Hematopoietic multipotent progenitor cell treated with erythropoietin and hydrocortisone succinate and interleukin-3 and kit ligand, for 15 days (in vitro differentiated cells): ENCODE measurements around the gene MEIOC.
"Not testable (repeated sequence)": the region's sequence is repeated elsewhere in the genome, so short reads cannot be mapped to it uniquely, and the experiment has no call there.

Experiments
- DNase-seq: peaks from one replicate; pipeline ENCODE4 v3.0.0-alpha.2; 2015; ENCODE audit warnings: low spot score

The MEIOC gene

DNA sequence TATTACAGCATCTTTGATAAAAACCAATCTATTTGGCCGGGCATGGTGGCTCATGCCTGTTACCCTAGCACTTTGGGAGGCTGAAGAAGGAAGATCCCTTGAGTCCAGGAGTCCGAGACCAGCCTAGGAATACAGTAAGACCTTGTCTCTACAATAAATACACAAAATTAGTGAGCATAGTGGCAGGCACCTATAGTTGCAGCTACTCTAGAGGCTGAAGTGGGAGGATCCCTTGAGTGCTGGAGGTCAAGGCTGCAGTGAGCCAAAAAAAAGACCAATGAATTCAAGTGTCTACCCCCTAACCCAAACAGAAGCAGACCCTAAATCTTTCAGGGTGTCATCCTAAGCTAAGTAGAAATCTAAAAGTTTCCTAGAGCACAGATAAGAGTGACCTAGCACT, 7.3 kb upstream of the MEIOC start:
- DNase-seq: no peak

DNA sequence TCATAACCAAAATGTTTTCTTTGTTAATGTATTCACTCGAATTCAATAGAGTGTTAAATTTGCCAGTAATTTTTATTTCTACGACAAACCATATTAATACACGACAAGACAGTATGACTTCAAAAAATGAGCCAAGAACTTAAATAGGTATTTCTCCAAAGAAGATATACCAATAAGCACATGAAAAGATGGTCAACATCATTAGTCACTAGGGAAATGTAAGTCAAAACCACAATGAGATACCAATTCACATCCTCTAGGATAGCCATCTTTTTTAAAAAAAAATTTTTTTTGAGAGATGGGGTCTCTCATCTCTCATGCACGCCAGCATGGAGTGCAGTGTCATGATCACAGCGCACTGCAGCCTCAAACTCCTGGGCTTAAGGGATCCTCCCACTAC, 5.0 kb upstream of the MEIOC start:
- no peak for DNase-seq

DNA sequence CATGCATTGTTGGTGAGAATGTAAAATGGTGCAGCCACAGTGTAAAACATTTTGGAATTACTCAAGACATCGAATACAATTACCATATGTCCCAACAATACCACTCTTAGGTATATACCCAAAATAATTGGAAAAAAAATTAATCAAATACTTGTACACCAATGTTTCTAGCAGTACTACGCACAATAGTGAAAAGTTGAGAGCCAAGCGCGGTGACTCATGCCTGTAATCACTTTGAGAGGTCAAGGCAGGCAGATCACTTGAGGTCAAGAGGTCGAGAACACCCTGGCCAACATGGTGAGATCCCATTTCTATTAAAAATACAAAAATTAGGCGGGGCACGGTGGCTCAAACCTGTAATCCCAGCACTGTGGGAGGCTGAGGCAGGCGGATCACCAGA, 3.5 kb upstream of the MEIOC start:
- DNase-seq: no peak

DNA sequence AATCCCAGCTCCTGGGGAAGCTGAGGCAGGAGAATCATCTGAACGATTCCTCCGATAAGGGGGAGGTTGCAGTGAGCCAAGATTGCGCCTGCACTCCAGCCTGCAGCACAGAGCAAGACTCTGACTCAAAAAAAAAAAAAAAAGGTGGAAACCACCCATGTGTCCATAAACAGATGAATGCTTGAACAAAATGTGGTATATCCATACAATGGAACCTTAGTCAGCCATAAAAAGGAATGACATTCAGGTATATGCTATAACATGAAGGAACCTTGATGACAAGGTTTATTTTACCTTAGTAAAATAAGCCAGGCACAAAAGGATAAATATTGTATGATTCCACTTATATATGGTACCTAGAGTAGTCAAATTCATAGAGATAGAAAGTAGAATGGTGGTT, 2.9 kb upstream of the MEIOC start:
- DNase-seq: no peak

DNA sequence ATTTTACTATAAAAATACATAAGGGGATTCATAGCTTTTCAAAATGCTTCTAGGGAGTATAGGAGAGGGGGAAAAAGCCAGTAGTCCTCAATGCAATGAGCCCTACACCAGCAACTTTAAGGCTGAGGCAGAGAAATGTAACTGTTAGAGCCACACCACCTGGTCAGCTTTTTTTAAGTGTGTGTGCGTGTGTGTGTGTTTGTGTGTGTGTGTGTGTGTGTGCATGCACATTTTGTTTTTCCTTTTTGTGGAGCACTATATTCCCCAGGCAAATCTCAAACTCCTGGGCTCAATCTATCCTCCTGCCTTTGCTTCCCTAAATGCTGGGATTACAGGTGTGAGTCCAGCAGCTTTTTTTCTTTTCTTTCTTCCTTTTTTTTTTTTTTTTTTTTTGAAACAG, 2.3 kb upstream of the MEIOC start:
- no peak for DNase-seq

DNA sequence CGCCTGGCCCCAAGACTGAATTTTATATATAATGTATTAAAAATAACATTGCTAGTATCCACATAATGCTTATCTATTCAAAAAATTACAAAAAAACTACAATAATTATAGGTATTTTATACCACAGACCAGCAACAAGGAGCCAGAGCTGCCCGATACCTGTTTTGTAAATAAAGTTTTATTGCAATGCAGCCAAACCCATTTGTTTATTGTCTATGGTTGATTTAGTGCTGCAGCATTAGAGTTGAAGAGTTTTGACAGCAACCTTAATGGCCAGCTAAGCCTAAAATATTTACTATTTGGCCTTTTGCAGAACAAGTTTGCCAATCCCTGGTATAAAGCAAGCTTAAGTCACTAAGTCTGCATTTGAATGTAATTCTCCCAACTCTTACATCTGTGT, 5.6 kb downstream of the MEIOC start:
- DNase-seq: no peak

DNA sequence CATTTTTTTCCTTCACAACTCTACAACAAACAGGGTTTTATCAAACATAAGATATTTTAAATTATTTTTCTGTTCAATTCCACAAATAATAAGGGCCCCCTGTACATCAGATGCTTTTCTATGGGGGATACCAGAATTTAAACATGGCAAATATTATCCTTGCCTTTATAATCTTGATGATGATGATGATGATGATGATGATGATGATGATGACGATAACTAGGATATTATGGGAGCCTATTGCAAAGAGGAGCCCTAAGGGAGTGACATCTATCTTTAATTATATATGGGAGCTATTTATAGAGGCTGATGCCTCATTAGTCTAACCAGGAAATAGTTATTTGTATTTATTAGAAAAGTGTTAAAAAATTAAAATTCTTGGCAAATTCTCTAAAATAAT, 6.8 kb downstream of the MEIOC start:
- DNase-seq: no peak

DNA sequence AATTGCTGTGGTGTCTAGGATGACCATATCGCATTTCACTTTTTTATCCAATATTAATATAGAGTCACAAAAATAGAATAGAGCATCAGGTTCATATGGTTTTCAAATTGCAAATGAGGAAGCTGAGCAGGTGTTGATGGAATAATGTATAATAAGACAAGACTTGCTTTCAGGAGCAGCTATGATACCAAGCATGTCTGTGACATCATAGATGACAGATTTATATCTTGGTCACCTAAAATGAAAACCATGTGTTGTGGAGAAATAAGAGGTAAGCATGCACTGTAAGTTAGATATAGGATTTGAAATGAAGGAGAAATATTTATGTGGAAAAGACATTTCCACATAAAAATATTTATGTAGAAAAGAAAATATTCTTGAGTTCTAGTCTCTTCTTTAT, 8.6 kb downstream of the MEIOC start:
- DNase-seq: no peak

DNA sequence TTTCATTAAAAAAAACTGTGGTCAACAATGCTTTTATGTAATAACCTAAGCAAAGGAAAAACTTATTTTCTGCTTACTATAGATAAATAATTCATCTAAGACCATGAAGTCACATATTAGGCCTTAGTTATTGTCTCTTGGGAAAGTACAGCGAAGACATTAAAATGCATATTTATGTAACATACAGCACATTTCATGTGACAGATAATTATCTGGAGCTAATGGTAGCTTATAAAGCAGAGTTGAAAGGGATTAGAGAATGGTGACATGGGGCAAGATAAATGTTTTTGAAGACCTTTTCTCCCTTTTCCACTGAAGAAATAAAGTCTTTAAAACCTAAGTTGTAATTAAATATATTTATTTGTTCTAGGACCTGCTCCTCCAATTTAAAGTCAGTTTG, 9.7 kb downstream of the MEIOC start:
- no peak for DNase-seq

DNA sequence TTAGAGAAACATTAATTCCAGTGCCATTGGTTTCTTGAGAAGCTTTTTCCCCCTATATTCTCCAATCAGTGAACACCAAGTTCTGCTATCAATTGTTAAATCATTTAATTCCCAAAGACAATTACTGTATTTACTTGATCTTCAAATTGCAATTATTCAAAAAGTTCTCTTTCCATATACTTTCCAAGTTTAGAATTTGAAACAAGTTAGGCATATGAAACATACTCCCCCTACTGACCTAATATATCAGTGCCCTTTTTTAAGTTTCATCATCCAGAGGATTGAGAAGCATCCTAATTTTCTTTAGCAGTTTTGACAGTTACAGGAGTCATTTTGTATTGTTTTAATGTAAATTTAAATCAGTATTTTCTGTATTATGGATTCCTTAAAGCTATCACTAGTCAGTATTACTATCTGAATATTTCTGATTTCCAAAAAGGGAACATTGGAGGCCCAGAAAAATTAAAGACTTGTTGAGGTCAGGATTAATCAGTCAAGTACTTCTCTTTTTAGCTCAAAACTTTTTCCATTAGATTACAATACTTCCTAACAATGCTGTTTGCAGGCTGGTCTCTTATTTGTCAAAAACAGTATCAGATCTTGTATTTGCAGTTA, 16.3 kb downstream of the MEIOC start:
- DNase-seq: no peak

DNA sequence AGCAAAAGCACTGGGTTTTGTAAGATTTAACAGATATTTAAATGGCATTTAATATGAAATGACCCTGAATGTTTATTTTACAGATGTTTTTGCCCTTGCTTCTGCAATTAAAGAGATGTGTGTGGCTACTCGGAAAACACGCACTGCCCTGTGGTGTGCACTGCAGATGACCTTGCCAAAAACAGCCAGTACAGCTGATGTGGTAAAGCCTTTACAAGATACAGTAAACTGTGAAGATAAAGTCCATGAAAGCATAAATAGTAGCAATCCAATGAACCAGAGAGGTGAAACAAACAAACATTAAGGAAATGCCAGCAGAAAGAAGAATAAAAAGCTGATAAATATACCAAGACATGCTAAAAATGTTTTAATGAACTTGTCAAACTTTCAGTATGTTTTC, 17.6 kb downstream of the MEIOC start:
- DNase-seq: no peak

DNA sequence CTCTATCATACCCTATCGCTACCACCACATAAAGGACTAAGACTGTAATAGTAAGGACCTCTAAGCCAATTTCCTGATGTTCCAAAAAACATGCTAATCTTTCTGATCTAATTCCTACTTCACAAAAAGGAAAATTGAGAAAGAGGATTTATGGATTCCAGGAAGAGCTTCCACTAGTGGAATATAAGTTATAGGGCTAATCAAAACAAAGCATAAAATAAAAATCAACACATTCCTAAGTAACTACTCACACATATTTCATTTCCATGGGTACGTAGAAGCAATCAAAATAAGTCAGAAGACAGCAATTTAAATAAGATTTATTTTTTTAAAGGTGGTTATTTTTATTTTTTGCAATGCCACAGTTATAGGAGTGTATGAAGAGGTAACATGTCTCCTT, 20.9 kb downstream of the MEIOC start:
- DNase-seq: no peak

DNA sequence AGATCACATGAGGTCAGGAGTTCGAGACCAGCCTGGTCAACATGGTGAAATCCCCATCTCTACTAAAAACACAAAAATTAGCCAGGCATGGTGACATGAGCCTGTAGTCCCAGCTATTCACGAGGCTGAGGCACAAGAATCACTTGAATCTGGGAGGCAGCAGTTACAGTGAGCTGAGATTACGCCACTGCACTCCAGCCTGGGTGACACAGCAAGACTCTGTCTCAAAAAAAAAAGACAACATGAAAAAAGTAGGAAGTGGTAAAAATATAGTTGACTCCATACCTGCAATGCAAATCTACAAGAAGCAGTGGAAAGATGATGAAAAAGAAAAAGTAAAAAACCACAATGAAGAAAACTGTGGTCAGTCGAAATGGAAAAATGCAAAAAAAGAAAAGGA, 27.0 kb downstream of the MEIOC start:
- not testable (repeated sequence) for DNase-seq

DNA sequence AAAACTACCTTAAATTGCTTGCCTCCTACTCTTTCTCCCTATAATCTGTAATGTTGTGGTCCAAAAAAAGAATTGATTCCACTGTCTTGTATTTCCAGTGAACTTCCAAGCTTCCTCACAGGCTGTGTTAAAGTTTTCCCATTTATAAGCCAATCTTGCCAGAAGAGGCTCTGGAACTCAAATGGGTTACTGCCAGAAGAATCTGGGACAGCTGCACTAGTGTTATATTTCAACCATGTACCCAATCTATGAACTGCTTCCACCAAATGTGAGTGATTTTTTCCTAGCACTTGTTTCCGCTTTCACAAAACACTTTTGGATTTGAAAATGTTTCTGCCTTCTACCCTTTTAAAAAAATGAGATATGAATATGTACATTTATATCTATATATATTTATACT, 31.5 kb downstream of the MEIOC start:
- DNase-seq: no peak

DNA sequence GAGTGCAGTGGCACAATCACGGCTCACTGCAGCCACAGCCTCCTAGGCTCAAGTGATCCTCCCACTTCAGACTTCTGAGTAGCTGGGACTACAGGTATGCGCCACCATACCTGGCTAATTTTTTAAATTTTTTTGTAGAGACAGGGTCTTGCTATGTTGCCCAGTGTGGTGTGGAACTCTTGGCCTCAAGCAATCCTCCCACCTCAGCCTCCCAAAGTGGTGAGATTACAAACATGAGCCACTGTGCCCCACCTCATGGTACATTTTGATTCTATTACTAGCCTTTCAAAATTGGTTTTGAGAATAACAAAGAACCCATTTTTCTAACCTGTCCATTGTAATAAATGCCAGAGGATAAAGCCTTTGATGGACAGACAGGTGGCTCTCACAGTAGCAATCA, 31.9 kb downstream of the MEIOC start:
- no peak for DNase-seq

DNA sequence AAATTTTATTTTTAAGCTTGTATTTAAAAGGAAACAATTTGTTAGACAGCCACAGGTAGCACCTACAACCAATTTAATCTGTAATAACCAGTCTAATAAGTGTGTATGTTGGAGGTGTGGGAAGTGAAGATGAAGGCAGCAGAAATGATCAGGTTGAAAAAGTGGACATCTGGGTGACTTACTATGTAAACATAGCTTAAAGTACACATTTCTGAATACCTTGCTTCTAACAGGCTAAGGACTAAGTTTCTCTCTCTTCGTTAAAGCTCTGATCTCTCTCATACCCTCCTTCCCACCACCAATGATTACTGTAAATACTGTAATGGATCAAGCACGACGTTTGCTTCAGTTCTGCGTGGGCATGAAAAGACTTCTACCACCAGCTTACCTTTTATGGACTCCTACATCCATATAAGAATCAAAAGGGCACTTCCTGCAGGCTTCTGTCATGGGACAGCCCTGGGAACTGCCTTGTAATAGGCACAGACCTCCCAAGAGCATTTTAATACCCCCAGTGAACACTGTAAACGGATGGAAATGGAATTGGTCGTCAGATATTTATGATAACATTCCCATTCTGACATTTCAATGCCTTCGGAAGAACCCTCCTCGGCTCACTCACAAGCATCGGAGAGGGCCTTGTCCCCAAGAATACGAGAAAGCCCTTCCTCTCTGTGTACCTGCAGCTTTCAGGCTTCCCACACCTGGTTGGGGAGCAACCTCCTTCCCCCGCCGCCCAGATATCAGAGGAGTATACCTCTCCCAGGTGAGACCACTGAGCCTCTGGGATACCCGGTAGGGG, 32.6 kb downstream of the MEIOC start:
- DNase-seq: no peak

DNA sequence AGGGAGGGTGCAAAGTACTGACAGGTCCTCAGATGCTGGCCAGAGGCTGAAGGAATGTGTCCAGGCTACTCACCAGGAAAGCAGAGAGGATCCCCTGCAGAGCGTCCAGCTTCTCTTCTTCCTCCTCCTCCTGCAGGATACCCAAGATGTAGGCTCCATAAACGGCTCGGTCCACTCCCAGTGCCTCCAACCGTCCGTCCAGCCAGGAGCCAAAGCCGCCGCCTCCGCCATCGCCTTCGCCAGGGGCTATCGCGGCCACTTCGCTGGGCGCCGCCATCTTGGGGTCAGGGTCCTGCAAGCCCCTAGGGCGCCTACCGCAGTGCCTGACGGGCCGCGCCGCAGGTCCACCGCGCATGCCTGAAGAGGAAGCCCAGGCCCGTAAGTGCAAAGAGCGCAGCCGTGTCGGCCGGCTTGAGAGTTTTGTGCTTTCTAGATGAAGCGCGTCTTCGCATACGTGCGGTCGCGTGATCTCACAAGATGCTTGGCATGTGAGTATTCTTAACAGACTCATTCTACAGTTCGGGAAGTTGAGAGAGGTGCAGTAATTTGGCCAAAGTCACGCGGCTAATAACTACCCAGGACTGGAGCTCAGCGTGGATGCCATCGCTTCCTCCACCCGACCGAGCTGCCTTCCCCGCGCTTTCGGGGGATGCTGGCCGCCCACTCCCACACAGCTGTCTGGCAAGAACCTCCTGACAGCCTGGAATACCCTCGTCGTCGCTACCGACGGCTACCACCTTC, 33.4 kb downstream of the MEIOC start, which contains the start of gene CCDC43:
Gene CCDC43 (minus strand): TSS at position 300 of the 741 bp plus-strand sequence. CDS start 23 bp downstream, at position 277.
- peak; percentile 72 for DNase-seq

DNA sequence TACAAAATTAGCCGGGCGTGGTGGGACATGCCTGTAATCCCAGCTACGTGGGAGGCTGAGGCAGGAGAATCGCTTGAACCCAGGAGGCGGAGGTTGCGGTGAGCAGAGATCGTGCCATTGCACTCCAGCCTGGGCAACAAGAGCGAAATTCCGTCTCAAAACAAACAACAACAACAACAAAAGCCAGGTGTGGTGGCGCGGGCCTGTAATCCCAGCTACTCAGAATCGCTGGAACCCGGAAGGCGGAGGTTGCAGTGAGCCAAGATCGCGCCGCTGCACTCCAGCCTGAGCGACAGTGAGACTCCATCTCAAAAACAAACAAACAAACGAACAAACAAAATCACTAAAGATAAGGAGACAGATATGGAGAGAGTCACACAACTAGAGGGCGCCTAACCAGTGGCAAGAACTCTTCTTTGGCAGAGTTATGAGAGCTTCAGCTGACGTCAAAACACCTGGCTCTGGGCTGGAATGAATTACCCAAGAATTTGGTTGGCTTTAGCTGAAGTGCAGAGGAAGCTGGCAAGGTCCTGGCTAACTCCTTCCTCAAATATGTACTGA, 34.6 kb downstream of the MEIOC start:
- DNase-seq: not testable (repeated sequence)

DNA sequence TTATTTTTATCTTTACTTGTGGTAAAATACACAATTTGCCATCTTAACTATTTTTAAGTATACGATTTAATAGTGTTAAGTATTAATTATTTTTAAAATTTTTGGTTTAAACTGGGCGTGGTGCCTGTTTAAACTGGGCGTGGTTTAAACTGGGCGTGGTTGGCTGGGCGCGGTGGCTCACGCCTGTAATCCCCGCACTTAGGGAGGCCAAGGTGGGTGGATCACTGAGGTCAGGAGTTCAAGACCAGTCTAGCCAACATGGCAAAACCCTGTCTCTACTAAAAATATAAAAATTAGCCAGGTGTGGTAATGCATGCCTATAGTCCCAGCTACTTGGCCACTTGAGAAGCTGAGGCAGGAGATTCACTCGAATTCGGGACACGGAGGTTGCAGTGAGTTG, 37.3 kb downstream of the MEIOC start:
- no peak for DNase-seq

DNA sequence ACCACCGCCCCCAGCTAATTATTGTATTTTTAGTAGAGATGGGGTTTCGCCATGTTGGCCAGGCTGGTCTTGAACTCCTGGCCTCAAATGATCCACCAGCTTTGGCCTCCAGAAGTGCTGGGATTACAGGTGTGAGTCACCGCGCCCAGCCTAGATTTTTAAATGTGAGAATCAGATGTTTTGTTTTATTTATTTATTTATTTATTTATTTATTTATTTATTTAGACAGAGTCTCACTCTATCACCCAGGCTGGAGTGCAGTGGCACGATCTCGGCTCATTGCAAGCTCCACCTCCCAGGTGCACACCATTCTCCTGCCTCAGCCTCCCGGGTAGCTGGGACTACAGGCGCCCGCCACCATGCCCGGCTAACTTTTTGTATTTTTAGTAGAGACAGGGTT, 44.0 kb downstream of the MEIOC start:
- not testable (repeated sequence) for DNase-seq

DNA sequence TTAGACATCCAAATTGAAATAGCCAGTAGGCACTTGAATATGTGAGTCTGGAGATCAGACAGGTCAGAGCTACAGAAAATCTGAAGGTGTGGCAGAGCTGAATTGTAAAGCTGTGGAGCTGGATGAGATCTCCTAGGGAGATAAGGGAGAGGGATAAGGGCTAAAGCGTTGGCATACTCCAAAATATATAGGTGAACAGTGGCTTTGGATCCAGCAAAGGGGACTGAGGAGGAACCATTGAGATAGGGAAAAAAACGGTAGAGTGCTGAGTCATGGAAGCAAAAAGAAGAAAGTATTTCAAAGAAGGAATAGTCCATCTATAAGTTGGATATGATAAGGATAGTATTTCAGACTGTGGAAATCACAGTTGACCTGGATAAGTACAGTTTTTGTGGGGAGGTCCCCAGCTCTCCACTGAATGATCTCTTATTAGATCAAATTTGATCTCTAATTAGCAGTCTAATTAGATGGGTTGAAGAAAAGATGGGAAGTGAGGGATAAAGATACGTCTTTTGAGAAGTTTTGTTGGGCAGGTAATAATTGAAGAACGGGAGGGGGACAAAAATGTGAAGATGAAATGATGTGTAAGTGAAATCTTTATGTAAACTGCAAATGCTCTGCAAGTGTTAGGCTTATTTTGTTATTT, 51.6 kb downstream of the MEIOC start:
- peak; percentile 46 for DNase-seq
